ENCODE measurements around the gene KIF16B.

GRCh38 chr20:16446991-16447390 lies 126.3 kb downstream of the KIF16B start:
- TF ChIP-seq EZH2 (conservative IDR thresholded peaks at IDR 0.05; ENCODE audit: low read depth, low read length) (no peak), PRDM10 (CRISPR knock-in tag; IDR thresholded peaks at IDR 0.05; ENCODE audit: low read depth) (no peak), FOXM1 (CRISPR knock-in tag; IDR thresholded peaks at IDR 0.05) (no peak), GTF2F1 (IDR thresholded peaks at IDR 0.05; ENCODE audit: low read length) (no peak), SMAD1 (CRISPR knock-in tag; IDR thresholded peaks at IDR 0.05; ENCODE audit: borderline replicate concordance, low read depth) (no peak), TCF7 (IDR thresholded peaks at IDR 0.05; ENCODE audit: low read depth) (no peak), EP300 (IDR thresholded peaks at IDR 0.05; ENCODE audit: low read depth in 2 of 2, low read length in 2 of 2) (no peak), EP300 (CRISPR knock-in tag; IDR thresholded peaks at IDR 0.05; ENCODE audit: borderline replicate concordance) (no peak)
